Activated CD4-positive, alpha-beta memory T cell treated with anti-CD3 and anti-CD28 coated beads, Interleukin-2, amount 10 ng/mL, durations not matched to agents 7 days and 5 days (primary cell): Measurements from ENCODE around the gene KHDRBS2. TPM values are rescaled to one million over a fixed set of nuclear protein-coding genes. Genes with fewer than 3 reads are reported as not detected.
"Not testable (repeated sequence)": the region's sequence is repeated elsewhere in the genome, so short reads cannot be mapped to it uniquely, and the experiment has no call there.

Experiments used
- CTCF ChIA-PET: fragments of 350-600 bp; sonication (Branson Sonifier 250); formaldehyde crosslinking; loops from one replicate; lab custom pipeline; 2021; ENCODE audit warnings: antibody characterized with exemption, inconsistent platforms; lab: Charles Lee
- POLR2A ChIA-PET: fragments of 350-600 bp; sonication (Branson Sonifier 250); formaldehyde crosslinking; loops from one replicate; lab custom pipeline; 2021; ENCODE audit warnings: antibody characterized with exemption; lab: Charles Lee
- DNase-seq: peaks from one replicate; pipeline ENCODE4 v3.0.0-alpha.2; 2020
- H3K27ac Mint-ChIP-seq: one replicate; pipeline ENCODE4 v1.8.0; 2021; ENCODE audit warnings: mild to moderate bottlenecking, mixed read lengths
- H3K27me3 Mint-ChIP-seq: one replicate; pipeline ENCODE4 v1.8.0; 2021; ENCODE audit warnings: mixed read lengths
- H3K36me3 Mint-ChIP-seq: one replicate; pipeline ENCODE4 v1.8.0; 2021; ENCODE audit warnings: low read depth, mixed read lengths
- H3K4me1 Mint-ChIP-seq: one replicate; pipeline ENCODE4 v1.8.0; 2021; ENCODE audit warnings: mixed read lengths
- H3K4me3 Mint-ChIP-seq: one replicate; pipeline ENCODE4 v1.8.0; 2021; ENCODE audit warnings: mild to moderate bottlenecking, mixed read lengths
- H3K9me3 Mint-ChIP-seq: one replicate; pipeline ENCODE4 v1.8.0; 2021; ENCODE audit warnings: mixed read lengths
- total RNA-seq, 2 experiments: library from RNA; stranded (reverse); gene quantifications; one replicate each; pipeline ENCODE4 v1.2.3, GENCODE V29; 2021

KHDRBS2 gene
- total RNA-seq, 2 experiments from 2014 or later: not detected

DNA sequence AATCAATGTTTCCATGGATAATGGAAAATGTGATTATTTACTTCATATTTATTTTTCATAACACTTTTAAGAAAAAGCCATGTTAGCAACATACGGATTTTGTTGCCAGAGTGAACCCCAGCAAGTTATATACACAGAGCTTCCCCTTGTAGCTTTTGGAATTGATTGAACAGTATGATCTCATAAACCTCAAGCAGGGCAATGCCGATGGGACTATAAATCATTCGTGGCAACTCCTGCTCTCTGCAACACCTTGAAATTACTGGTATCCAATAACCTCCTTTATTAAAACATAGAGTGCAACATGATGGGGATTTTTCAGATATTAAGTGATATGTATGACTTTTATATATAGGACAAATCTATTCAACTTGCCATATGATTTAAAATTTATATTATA is 428.5 kb downstream of the KHDRBS2 start:
- ChIA-PET CTCF (no interaction called here), POLR2A (no interaction called here)
- Mint-ChIP-seq H3K4me3 (no peak overlapping the region), H3K36me3 (no peaks in the 10 kb centered on the region), H3K4me1 (no peaks in the 10 kb centered on the region), H3K27me3 (no peaks in the 10 kb centered on the region), H3K27ac (no peak overlapping the region), H3K9me3 (peaks cover 13% of the 10 kb centered on the region)
- no peak for DNase-seq

DNA sequence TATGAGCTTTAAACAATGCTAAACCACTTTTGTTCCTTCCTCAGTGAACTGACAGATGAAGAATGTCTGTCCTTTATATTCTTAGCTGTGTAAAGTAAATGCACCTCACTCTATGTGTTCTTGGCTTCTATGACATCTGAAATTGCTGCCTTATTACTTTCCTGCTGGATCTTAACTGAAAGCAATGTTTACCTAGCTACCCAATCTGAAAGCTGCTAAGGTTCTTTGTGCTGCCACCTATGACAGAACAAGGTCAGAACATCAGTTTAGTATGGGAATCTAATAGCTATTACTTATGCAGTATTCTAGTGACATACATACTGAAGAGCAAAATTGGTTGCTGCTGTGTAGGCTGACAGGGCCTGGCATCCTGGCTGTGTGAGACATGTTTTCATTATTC is 444.1 kb downstream of the KHDRBS2 start:
- H3K27ac Mint-ChIP-seq: no peak overlapping the region
- no peaks in the 10 kb centered on the region for H3K36me3 Mint-ChIP-seq
- no peaks in the 10 kb centered on the region for H3K27me3 Mint-ChIP-seq
- CTCF ChIA-PET: no interaction called here
- no peak for DNase-seq
- peaks cover 4% of the 10 kb centered on the region for H3K9me3 Mint-ChIP-seq
- H3K4me1 Mint-ChIP-seq: no peaks in the 10 kb centered on the region
- POLR2A ChIA-PET: no interaction called here
- no peak overlapping the region for H3K4me3 Mint-ChIP-seq

DNA sequence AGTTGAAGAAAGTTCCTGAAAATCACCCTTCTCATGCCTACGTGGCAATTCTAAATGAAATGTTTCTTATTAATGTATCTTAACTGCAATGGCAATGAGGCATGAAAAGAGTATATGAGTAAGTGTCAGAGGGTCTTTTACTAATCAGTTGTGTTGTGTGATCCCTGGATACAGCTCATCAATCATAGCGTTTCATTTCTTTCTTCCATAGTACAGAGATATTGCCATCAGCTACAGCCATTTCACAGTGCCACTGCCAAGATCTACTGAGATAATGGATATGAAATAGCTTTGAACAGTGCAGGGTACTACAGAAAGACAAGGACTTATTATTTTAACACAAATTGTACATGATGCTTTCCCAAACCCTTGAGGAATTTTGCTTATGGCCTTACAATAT is 450.8 kb downstream of the KHDRBS2 start:
- Mint-ChIP-seq H3K27ac (no peak overlapping the region), H3K4me3 (no peak overlapping the region), H3K36me3 (no peaks in the 10 kb centered on the region), H3K9me3 (peaks cover 2% of the 10 kb centered on the region), H3K27me3 (no peaks in the 10 kb centered on the region), H3K4me1 (no peaks in the 10 kb centered on the region)
- no peak for DNase-seq
- POLR2A ChIA-PET: no interaction called here
- CTCF ChIA-PET: no interaction called here

DNA sequence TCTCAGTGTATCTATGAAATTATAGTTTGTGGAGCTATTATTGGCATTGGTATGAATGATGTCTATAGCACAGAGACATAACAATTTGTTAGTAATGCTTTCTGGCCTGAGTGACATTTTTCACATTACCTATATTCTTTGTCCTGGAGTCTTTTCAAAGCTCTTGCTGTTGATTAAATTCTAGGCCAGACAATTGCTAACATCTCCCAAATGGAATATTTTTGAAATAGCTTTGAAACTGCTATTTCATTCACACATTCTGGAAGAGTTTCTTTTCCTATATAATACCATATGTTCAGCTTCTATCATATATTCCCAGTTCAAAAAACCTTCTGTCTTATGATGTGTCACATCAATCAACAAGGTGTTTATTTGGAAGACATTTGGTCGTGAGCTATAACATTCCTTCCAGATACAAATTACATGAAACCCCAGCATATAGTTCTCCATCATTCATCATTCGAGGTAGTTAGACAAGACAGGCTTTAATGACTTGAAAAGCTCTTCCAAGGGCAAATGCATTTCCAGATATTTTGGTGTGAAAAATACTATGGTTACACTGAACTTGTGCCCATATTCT is 452.8 kb downstream of the KHDRBS2 start:
- Mint-ChIP-seq H3K9me3 (peaks cover 2% of the 10 kb centered on the region), H3K36me3 (no peaks in the 10 kb centered on the region), H3K4me3 (no peak overlapping the region), H3K27ac (no peak overlapping the region), H3K27me3 (no peaks in the 10 kb centered on the region), H3K4me1 (no peaks in the 10 kb centered on the region)
- POLR2A ChIA-PET: no interaction called here
- no peak for DNase-seq
- CTCF ChIA-PET: no interaction called here

DNA sequence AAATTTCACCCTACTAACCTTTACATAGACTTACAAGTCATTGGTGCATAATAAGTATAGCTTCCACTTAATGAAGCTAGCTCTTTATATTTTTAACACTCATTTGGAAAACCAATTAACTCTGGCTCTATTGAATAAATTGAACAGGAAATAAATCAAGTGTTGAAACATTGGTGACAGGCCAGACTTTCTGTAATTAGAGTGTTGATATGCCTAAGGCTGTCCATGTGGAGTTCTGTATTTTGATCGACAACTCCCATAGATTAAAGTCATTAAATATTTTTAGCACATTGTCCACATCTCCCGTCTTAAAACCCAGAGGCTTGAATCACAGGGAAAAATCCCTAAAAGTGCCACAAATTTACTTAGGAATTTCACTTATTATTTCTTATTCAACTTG is 468.3 kb downstream of the KHDRBS2 start:
- Mint-ChIP-seq H3K27ac (no peak overlapping the region), H3K9me3 (peaks cover 5% of the 10 kb centered on the region), H3K4me1 (no peaks in the 10 kb centered on the region), H3K27me3 (no peaks in the 10 kb centered on the region), H3K36me3 (no peaks in the 10 kb centered on the region), H3K4me3 (no peak overlapping the region)
- POLR2A ChIA-PET: no interaction called here
- CTCF ChIA-PET: no interaction called here
- DNase-seq: no peak

GRCh38 chr6:61810047-61810446 is 476.0 kb downstream of the KHDRBS2 start:
- POLR2A ChIA-PET: no interaction called here
- H3K36me3 Mint-ChIP-seq: no peaks in the 10 kb centered on the region
- H3K27me3 Mint-ChIP-seq: no peaks in the 10 kb centered on the region
- CTCF ChIA-PET: no interaction called here
- no peak overlapping the region for H3K27ac Mint-ChIP-seq
- H3K4me1 Mint-ChIP-seq: no peaks in the 10 kb centered on the region
- H3K9me3 Mint-ChIP-seq: peaks cover 7% of the 10 kb centered on the region
- no peak for DNase-seq
- H3K4me3 Mint-ChIP-seq: no peak overlapping the region

- H3K36me3 Mint-ChIP-seq: no peaks in the 10 kb centered on the region
- no peak overlapping the region for H3K27ac Mint-ChIP-seq
- no peaks in the 10 kb centered on the region for H3K4me1 Mint-ChIP-seq
- H3K27me3 Mint-ChIP-seq: no peaks in the 10 kb centered on the region
- no peak for DNase-seq
- no peak overlapping the region for H3K4me3 Mint-ChIP-seq
- H3K9me3 Mint-ChIP-seq: peaks cover 10% of the 10 kb centered on the region
- ChIA-PET CTCF (no interaction called here), POLR2A (no interaction called here)
Observed at GRCh38 chr6:61809004-61809595, 476.9 kb downstream of the KHDRBS2 start.

- no peak for DNase-seq
- Mint-ChIP-seq H3K9me3 (peaks cover 2% of the 10 kb centered on the region), H3K4me1 (no peaks in the 10 kb centered on the region), H3K27ac (no peak overlapping the region), H3K4me3 (no peak overlapping the region), H3K36me3 (no peaks in the 10 kb centered on the region), H3K27me3 (no peaks in the 10 kb centered on the region)
- POLR2A ChIA-PET: no interaction called here
- CTCF ChIA-PET: no interaction called here
Observed at GRCh38 chr6:61787998-61788397, 498.0 kb downstream of the KHDRBS2 start.

- POLR2A ChIA-PET, H3K27me3 Mint-ChIP-seq, H3K4me3 Mint-ChIP-seq, H3K4me1 Mint-ChIP-seq, DNase-seq, CTCF ChIA-PET, H3K36me3 Mint-ChIP-seq, H3K27ac Mint-ChIP-seq: not testable (repeated sequence)
- H3K9me3 Mint-ChIP-seq: peaks cover 12% of the 10 kb centered on the region
Observed at GRCh38 chr6:61769446-61769845, 516.6 kb downstream of the KHDRBS2 start.

GRCh38 chr6:61755739-61756138 is 530.3 kb downstream of the KHDRBS2 start:
- H3K27me3 Mint-ChIP-seq: no peaks in the 10 kb centered on the region
- no peaks in the 10 kb centered on the region for H3K4me1 Mint-ChIP-seq
- H3K4me3 Mint-ChIP-seq: no peak overlapping the region
- H3K27ac Mint-ChIP-seq: no peak overlapping the region
- CTCF ChIA-PET: no interaction called here
- no peak for DNase-seq
- H3K36me3 Mint-ChIP-seq: no peaks in the 10 kb centered on the region
- POLR2A ChIA-PET: no interaction called here
- peaks cover 10% of the 10 kb centered on the region for H3K9me3 Mint-ChIP-seq

DNA sequence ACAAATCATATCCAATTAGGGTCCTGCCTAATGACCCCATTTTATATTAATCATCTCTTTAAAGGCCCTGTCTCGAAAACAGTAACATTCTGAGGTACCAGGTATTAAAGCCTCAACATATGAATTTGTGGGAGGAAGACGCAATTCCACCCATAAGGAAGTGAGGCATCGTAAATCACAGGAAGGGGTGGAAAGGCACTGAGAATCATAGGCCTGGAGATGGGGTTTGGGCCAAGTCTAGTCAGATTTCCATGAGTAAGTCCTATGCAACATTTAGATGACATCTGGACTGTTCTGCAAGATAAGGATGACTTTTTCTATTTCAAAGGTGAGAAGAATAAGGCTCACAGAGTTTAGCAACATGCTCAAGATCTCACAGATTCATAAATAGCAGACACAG is 534.0 kb downstream of the KHDRBS2 start:
- no peak for DNase-seq
- peaks cover 17% of the 10 kb centered on the region for H3K9me3 Mint-ChIP-seq
- CTCF ChIA-PET: no interaction called here
- POLR2A ChIA-PET: no interaction called here
- H3K27ac Mint-ChIP-seq: no peak overlapping the region
- no peaks in the 10 kb centered on the region for H3K27me3 Mint-ChIP-seq
- no peaks in the 10 kb centered on the region for H3K36me3 Mint-ChIP-seq
- no peak overlapping the region for H3K4me3 Mint-ChIP-seq
- no peaks in the 10 kb centered on the region for H3K4me1 Mint-ChIP-seq

DNA sequence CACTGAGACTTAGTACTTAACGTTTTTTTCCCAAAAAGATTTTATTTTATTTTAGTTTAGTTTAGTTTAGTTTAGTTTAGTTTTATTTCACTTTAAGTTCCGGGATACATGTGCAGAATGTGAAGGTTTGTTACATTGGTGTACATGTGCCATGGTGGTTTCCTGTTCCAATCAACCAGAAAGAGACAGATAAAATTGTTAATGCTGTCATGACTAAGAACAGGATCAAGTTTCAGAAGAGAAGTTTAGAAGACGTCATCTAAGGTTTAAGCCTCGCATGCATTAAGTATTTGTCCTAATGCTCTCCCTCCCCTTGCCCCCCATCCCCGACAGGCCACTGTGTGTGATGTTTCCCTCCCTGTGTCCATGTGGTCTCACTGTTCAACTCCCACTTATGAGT is 540.0 kb downstream of the KHDRBS2 start:
- Mint-ChIP-seq H3K9me3 (peaks cover 23% of the 10 kb centered on the region), H3K27ac (no peak overlapping the region), H3K27me3 (no peaks in the 10 kb centered on the region), H3K4me1 (no peaks in the 10 kb centered on the region), H3K36me3 (no peaks in the 10 kb centered on the region), H3K4me3 (no peak overlapping the region)
- POLR2A ChIA-PET: no interaction called here
- no peak for DNase-seq
- CTCF ChIA-PET: no interaction called here

DNA sequence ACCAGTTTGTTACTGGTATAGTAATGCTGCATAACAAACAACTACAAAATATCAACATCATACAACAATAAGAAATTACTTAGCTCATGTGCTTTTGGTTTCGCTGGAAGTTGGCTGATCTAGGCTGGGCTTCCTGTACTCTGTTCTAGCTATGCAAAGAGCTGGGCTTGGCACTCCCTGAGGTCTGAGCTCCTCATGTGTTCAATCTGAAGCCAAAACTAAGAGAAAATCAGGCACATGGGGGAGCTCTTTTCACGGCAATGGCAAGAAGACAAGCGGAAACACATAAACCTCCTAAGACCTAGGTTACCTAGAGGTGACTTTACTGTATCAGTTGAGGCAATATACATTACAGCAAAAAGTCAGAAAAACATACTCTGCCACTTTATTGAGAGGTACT is 574.2 kb downstream of the KHDRBS2 start:
- DNase-seq: no peak
- no peaks in the 10 kb centered on the region for H3K27me3 Mint-ChIP-seq
- POLR2A ChIA-PET: no interaction called here
- no peaks in the 10 kb centered on the region for H3K4me1 Mint-ChIP-seq
- CTCF ChIA-PET: no interaction called here
- no peaks in the 10 kb centered on the region for H3K36me3 Mint-ChIP-seq
- no peak overlapping the region for H3K4me3 Mint-ChIP-seq
- H3K27ac Mint-ChIP-seq: no peak overlapping the region
- peaks cover 13% of the 10 kb centered on the region for H3K9me3 Mint-ChIP-seq

DNA sequence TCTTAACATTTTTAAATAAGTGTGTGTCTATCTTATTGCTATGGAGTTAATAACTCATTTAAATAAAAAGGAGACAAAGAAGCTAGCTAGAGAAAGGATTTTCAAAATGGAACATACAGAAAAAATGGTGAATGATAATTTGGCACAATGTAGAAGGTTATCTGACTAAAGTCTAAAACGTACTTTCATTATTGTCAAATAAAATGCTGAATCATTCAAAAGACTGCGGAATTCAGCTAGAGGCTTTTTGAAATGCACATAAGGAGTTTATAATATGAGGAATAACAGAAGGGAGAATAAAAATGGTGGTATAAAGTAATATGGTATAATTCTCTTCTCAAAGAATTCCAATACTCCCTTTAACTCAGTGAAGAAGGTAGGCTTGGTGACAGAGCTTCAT is 597.9 kb downstream of the KHDRBS2 start:
- Mint-ChIP-seq H3K27me3 (no peaks in the 10 kb centered on the region), H3K36me3 (no peaks in the 10 kb centered on the region), H3K4me1 (no peaks in the 10 kb centered on the region), H3K27ac (no peak overlapping the region), H3K9me3 (peaks cover 7% of the 10 kb centered on the region), H3K4me3 (no peak overlapping the region)
- POLR2A ChIA-PET: no interaction called here
- CTCF ChIA-PET: no interaction called here
- DNase-seq: no peak
